GM18858 (cell line): ENCODE measurements around the gene PTPN9.
"Not testable (repeated sequence)": the region's sequence is repeated elsewhere in the genome, so short reads cannot be mapped to it uniquely, and the experiment has no call there.

Experiments used
- ATAC-seq: cut with Tn5 transposase; IDR thresholded peaks from one replicate; pipeline ENCODE4 v1.9.1; 2021; ENCODE audit not compliant: unreplicated experiment

Gene PTPN9

GRCh38 chr15:75578948-75579920 lies at the start of gene PTPN9:
TSS of gene PTPN9 (minus strand) at chr15:75579315. CDS start at chr15:75578776, 539 bp downstream.
- no peak for ATAC-seq

- no peak for ATAC-seq
Observed at GRCh38 chr15:75625542-75626347, 46.6 kb upstream of the PTPN9 start, which contains the start of gene SNUPN. TSS of gene SNUPN (minus strand) at chr15:75625725. CDS start at chr15:75621051, 4,674 bp downstream.

- no peak for ATAC-seq
Observed at GRCh38 chr15:75622505-75622904, 43.4 kb upstream of the PTPN9 start.

GRCh38 chr15:75620841-75621391 lies 41.8 kb upstream of the PTPN9 start:
- ATAC-seq = no peak

- ATAC-seq = no peak
Observed at GRCh38 chr15:75620058-75620820, 41.1 kb upstream of the PTPN9 start.

GRCh38 chr15:75616766-75617165 lies 37.7 kb upstream of the PTPN9 start:
- no peak for ATAC-seq

GRCh38 chr15:75606711-75607699 lies 27.9 kb upstream of the PTPN9 start:
- ATAC-seq = no peak

GRCh38 chr15:75606026-75606425 lies 26.9 kb upstream of the PTPN9 start:
- no peak for ATAC-seq

GRCh38 chr15:75599401-75599800 lies 20.3 kb upstream of the PTPN9 start:
- ATAC-seq = no peak

GRCh38 chr15:75598361-75598760 lies 19.2 kb upstream of the PTPN9 start:
- ATAC-seq = no peak

GRCh38 chr15:75597667-75598341 lies 18.7 kb upstream of the PTPN9 start:
- ATAC-seq = no peak

GRCh38 chr15:75596703-75597345 lies 17.7 kb upstream of the PTPN9 start:
- ATAC-seq = no peak

- no peak for ATAC-seq
Observed at GRCh38 chr15:75594276-75594675, 15.2 kb upstream of the PTPN9 start.

GRCh38 chr15:75591655-75592364 lies 12.7 kb upstream of the PTPN9 start:
- ATAC-seq = no peak

GRCh38 chr15:75590239-75590638 lies 11.1 kb upstream of the PTPN9 start:
- ATAC-seq = no peak

- no peak for ATAC-seq
Observed at GRCh38 chr15:75589071-75589470, 10.0 kb upstream of the PTPN9 start.

- ATAC-seq = not testable (repeated sequence)
Observed at GRCh38 chr15:75586422-75586821, 7.3 kb upstream of the PTPN9 start.

GRCh38 chr15:75584121-75584520 lies 5.0 kb upstream of the PTPN9 start:
- no peak for ATAC-seq
